H1 (cell line): ENCODE measurements around the gene TEX2. TPM values are rescaled to one million over a fixed set of nuclear protein-coding genes. Genes with fewer than 3 reads are reported as not detected.

Experiments used
- CTCF ChIA-PET: fragments of 300-600 bp; sonication (Branson Sonifier 250); formaldehyde crosslinking; loops from one replicate; lab custom pipeline; 2021; ENCODE audit not compliant: partially characterized antibody; lab: Charles Lee
- POLR2A ChIA-PET: fragments of 300-600 bp; sonication (Branson Sonifier 250); formaldehyde crosslinking; loops from one replicate; lab custom pipeline; 2021; ENCODE audit warnings: inconsistent platforms; ENCODE audit not compliant: partially characterized antibody; lab: Charles Lee
- DNase-seq, 2 experiments: peaks; one replicate each; pipeline versions ENCODE4 v3.0.0 to v3.0.0-alpha.2; 2010 to 2022; ENCODE audit warnings: low spot score in 2 of 2, low read depth in 1 of 2, mixed read lengths in 1 of 2
- FAIRE-seq: peaks from 2 replicates; lab custom pipeline; 2011; peaks lifted over from hg19 to GRCh38; lab: Jason Lieb, UNC
- H2AFZ ChIP-seq: 2 replicates; pipeline ENCODE4 v1.8.1; 2012; ENCODE audit warnings: low read length, inconsistent platforms
- H2AK5ac ChIP-seq: 2 replicates; pipeline ENCODE4 v1.6.1; 2013; ENCODE audit warnings: low read depth, low read length
- H2BK120ac ChIP-seq: replicated peaks from 2 replicates; pipeline ENCODE3; 2013; ENCODE audit warnings: low read depth, low read length, inconsistent platforms
- H2BK12ac ChIP-seq: 2 replicates; pipeline ENCODE4 v1.6.1; 2013; ENCODE audit warnings: low read depth, low read length
- H2BK15ac ChIP-seq: 2 replicates; pipeline ENCODE4 v1.6.1; 2013; ENCODE audit warnings: low read length
- H2BK20ac ChIP-seq: 2 replicates; pipeline ENCODE4 v1.6.1; 2013; ENCODE audit warnings: low read length
- H2BK5ac ChIP-seq: 2 replicates; pipeline ENCODE4 v1.6.1; 2013; ENCODE audit warnings: low read depth, low read length
- H3K14ac ChIP-seq: 2 replicates; pipeline ENCODE4 v1.6.1; 2013; ENCODE audit warnings: inconsistent platforms; ENCODE audit not compliant: insufficient read length
- H3K18ac ChIP-seq: 2 replicates; pipeline ENCODE4 v1.6.1; 2013; ENCODE audit warnings: low read length; ENCODE audit errors: extremely low read depth
- H3K23ac ChIP-seq: 2 replicates; pipeline ENCODE4 v1.6.1; 2013; ENCODE audit warnings: inconsistent platforms; ENCODE audit not compliant: insufficient read length
- H3K23me2 ChIP-seq: 2 replicates; pipeline ENCODE4 v1.6.1; 2013; ENCODE audit warnings: low read depth, low read length
- H3K27ac ChIP-seq: 2 replicates; pipeline ENCODE4 v1.6.1; 2011; ENCODE audit warnings: low read depth, low read length, inconsistent platforms
- H3K27me3 ChIP-seq, 4 experiments: replicated peaks in 1 of 4; 1 replicate in 1 of 4; 2 replicates in 3 of 4; pipeline versions ENCODE4 v1.6.1 to v1.8.1; 2011 to 2013; ENCODE audit warnings: low read length in 3 of 4, mild to moderate bottlenecking in 3 of 4, inconsistent platforms in 2 of 4, mixed read lengths in 2 of 4, moderate library complexity in 1 of 4; ENCODE audit not compliant: control insufficient read depth in 3 of 4, insufficient read depth in 3 of 4; ENCODE audit errors: extremely low read depth in 1 of 4
- H3K36me3 ChIP-seq, 4 experiments: 2 replicates each; pipeline versions ENCODE4 v1.6.1 to v1.8.1; 2011 to 2013; ENCODE audit warnings: mild to moderate bottlenecking in 4 of 4, low read length in 3 of 4, moderate library complexity in 2 of 4, control low read depth in 1 of 4, inconsistent platforms in 1 of 4; ENCODE audit not compliant: insufficient read depth in 4 of 4, control insufficient read depth in 2 of 4
- H3K4ac ChIP-seq: replicated peaks from 2 replicates; pipeline ENCODE3; 2013; ENCODE audit warnings: low read length, low read depth, mixed read lengths, inconsistent platforms; ENCODE audit not compliant: insufficient read length
- H3K4me1 ChIP-seq, 4 experiments: replicated peaks in 1 of 4; 1 replicate in 1 of 4; 2 replicates in 3 of 4; pipeline versions ENCODE4 v1.6.1 to v1.8.1; 2011 to 2013; ENCODE audit warnings: low read length in 3 of 4, inconsistent platforms in 2 of 4, mixed read lengths in 1 of 4; ENCODE audit not compliant: insufficient read depth in 4 of 4, control insufficient read depth in 3 of 4
- H3K4me2 ChIP-seq, 2 experiments: 2 replicates each; pipeline versions ENCODE4 v1.6.1 to v1.8.1; 2011 to 2013; ENCODE audit warnings: low read depth in 2 of 2, low read length in 2 of 2, control low read depth in 1 of 2, inconsistent platforms in 1 of 2, mild to moderate bottlenecking in 1 of 2; ENCODE audit not compliant: insufficient read depth in 1 of 2
- H3K4me3 ChIP-seq, 4 experiments: fragments of 200-600, 300-600 bp in 1 of 4; sonication (generic), shearing (Covaris generic), sonication (Bioruptor Twin) in 1 of 4; 2 replicates each; pipeline versions ENCODE4 v1.5.1 to v1.8.1; 2011 to 2016; ENCODE audit warnings: low read length in 4 of 4, low read depth in 3 of 4, control low read depth in 2 of 4, inconsistent platforms in 2 of 4, mild to moderate bottlenecking in 2 of 4, mixed read lengths in 1 of 4, moderate library complexity in 1 of 4; ENCODE audit not compliant: insufficient read depth in 2 of 4; ENCODE audit errors: extremely low read depth in 1 of 4
- H3K56ac ChIP-seq: replicated peaks from 2 replicates; pipeline ENCODE3; 2013; ENCODE audit warnings: low read depth, mild to moderate bottlenecking, mixed read lengths, low read length, inconsistent platforms; ENCODE audit not compliant: insufficient read length
- H3K79me1 ChIP-seq: 2 replicates; pipeline ENCODE4 v1.6.1; 2013; ENCODE audit warnings: low read depth, low read length, control low read depth
- H3K79me2 ChIP-seq, 2 experiments: 2 replicates each; pipeline versions ENCODE4 v1.6.1 to v1.8.1; 2012 to 2013; ENCODE audit warnings: low read length in 2 of 2, mild to moderate bottlenecking in 2 of 2, inconsistent platforms in 1 of 2; ENCODE audit not compliant: insufficient read depth in 2 of 2, control insufficient read depth in 1 of 2
- H3K9ac ChIP-seq, 4 experiments: replicated peaks in 1 of 4; 1 replicate in 1 of 4; 2 replicates in 3 of 4; pipeline versions ENCODE4 v1.6.1 to v1.8.1; 2011 to 2013; ENCODE audit warnings: low read depth in 3 of 4, low read length in 3 of 4, control low read depth in 2 of 4, mild to moderate bottlenecking in 2 of 4, moderate library complexity in 2 of 4, inconsistent platforms in 1 of 4; ENCODE audit errors: extremely low read depth in 1 of 4
- H3K9me3 ChIP-seq, 2 experiments: 2 replicates each; pipeline versions ENCODE4 v1.6.1 to v1.8.1; 2012 to 2013; ENCODE audit warnings: mild to moderate bottlenecking in 2 of 2, moderate library complexity in 2 of 2, control low read depth in 1 of 2, inconsistent platforms in 1 of 2, low read depth in 1 of 2, low read length in 1 of 2, mixed read lengths in 1 of 2; ENCODE audit not compliant: insufficient read depth in 2 of 2
- H4K20me1 ChIP-seq, 2 experiments: replicated peaks in 1 of 2; 2 replicates each; pipeline versions ENCODE3 to v1.8.1; 2011 to 2013; ENCODE audit warnings: inconsistent platforms in 2 of 2, low read length in 2 of 2, mild to moderate bottlenecking in 1 of 2; ENCODE audit not compliant: insufficient read depth in 2 of 2, control insufficient read depth in 1 of 2
- H4K5ac ChIP-seq: 2 replicates; pipeline ENCODE4 v1.6.1; 2013; ENCODE audit warnings: low read length, low read depth, mixed read lengths, inconsistent platforms; ENCODE audit not compliant: insufficient read length
- H4K8ac ChIP-seq: 2 replicates; pipeline ENCODE4 v1.8.0; 2013; ENCODE audit warnings: mild to moderate bottlenecking, moderate library complexity, low read length, inconsistent platforms; ENCODE audit not compliant: insufficient read depth; ENCODE audit errors: extremely low read depth
- H4K91ac ChIP-seq: replicated peaks from 2 replicates; pipeline ENCODE3; 2013; ENCODE audit warnings: low read length, mixed read lengths, inconsistent platforms; ENCODE audit not compliant: insufficient read length
- RBBP5 ChIP-seq: IDR thresholded peaks from 2 replicates; pipeline ENCODE4 v1.7.1; 2012; ENCODE audit warnings: low read depth, mild to moderate bottlenecking, inconsistent platforms, low read length, moderate library complexity, borderline replicate concordance
- WGBS, 2 experiments: shearing (Covaris generic) in 1 of 2; methylation state at CpG; one replicate each; pipeline versions ENCODE4 v1.1.6 to v1.1.7; 2013 to 2015; ENCODE audit warnings: low lambda C conversion rate in 2 of 2, mixed read lengths in 2 of 2, inconsistent platforms in 1 of 2, low coverage in 1 of 2, missing lambda C conversion rate in 1 of 2; ENCODE audit not compliant: insufficient replicate concordance in 2 of 2, insufficient coverage in 1 of 2, insufficient read length in 1 of 2; ENCODE audit errors: extremely low coverage in 1 of 2, missing lambda C conversion rate in 1 of 2; 5-methylcytosine and 5-hydroxymethylcytosine counted together
- polyA plus RNA-seq, 7 experiments: library from polyadenylated mRNA; depleted of rRNA in 3 of 7; stranded (reverse) in 5 of 7; unstranded in 2 of 7; fragments of >200 nt in 5 of 7; fragments of 200-250 nt in 2 of 7; gene quantifications; 1 replicate in 5 of 7; 2 replicates in 1 of 7; 4 replicates in 1 of 7; pipeline versions ENCODE4 v1.2.1 to v1.2.3, GENCODE V29; 2011 to 2013; ENCODE audit warnings: missing spikeins in 2 of 7, mixed read lengths in 2 of 7
- total RNA-seq: library from RNA; stranded (reverse); fragmentation: NEBNext Ultra II Directional; extraction: Animal tissue kit (Norgen Biotek cat#: 25700); gene quantifications from 2 replicates; pipeline ENCODE4 v1.2.1, GENCODE V29; 2021

TEX2 gene
- total and polyA plus RNA-seq, 2 of the 8 experiments (the other 6 are each of a cell fraction or from before 2014, with no cell fraction given), result 6.1 to 15.6 TPM

- H3K79me1 ChIP-seq, result no peaks in the 10 kb centered on the region
- no peak overlapping the region for H4K91ac ChIP-seq
- WGBS, 2 experiments, result 87% methylated on average over 6 of the region's 6 CpGs; no CpG with 5 or more reads in 1 of the 2 experiments
- H3K4me1 ChIP-seq, result no peaks in the 10 kb centered on the region
- H3K36me3 ChIP-seq, result no peaks in the 10 kb centered on the region
- H3K9ac ChIP-seq, result no peak overlapping the region
- H4K5ac ChIP-seq, result no peak overlapping the region
- FAIRE-seq, result no peak
- CTCF ChIA-PET, result interaction anchor here (0.9 to 14.4 kb wide), 15 partner anchors 10 to 216 kb away, joined by 4 to 238 read pairs (median 11); partner anchors contain the start of gene GH1
- H2AK5ac ChIP-seq, result no peak overlapping the region
- H2BK20ac ChIP-seq, result no peak overlapping the region
- peaks cover 0 to 13% (median 10%) of the 10 kb centered on the region in 4 experiments; a peak in 6 of 7 replicates for H3K27me3 ChIP-seq
- H3K9me3 ChIP-seq, result no peaks in the 10 kb centered on the region
- no peak overlapping the region for H2BK5ac ChIP-seq
- H2BK12ac ChIP-seq, result no peak overlapping the region
- peaks cover 4% of the 10 kb centered on the region; the same call in 1 of the 2 replicates for H3K23me2 ChIP-seq
- TF ChIP-seq RBBP5, result no peak
- no peaks in the 10 kb centered on the region for H4K20me1 ChIP-seq
- no peaks in the 10 kb centered on the region for H3K79me2 ChIP-seq
- H4K8ac ChIP-seq, result no peak overlapping the region
- no peak overlapping the region for H2AFZ ChIP-seq
- no peak overlapping the region for H3K23ac ChIP-seq
- H3K14ac ChIP-seq, result no peak overlapping the region
- no peak overlapping the region for H2BK120ac ChIP-seq
- no peak overlapping the region for H3K18ac ChIP-seq
- no peak overlapping the region for H2BK15ac ChIP-seq
- no peak for DNase-seq
- H3K56ac ChIP-seq, result no peak overlapping the region
- no peak overlapping the region for H3K4me2 ChIP-seq
- no peak overlapping the region for H3K4ac ChIP-seq
- H3K4me3 ChIP-seq, result no peak overlapping the region
- POLR2A ChIA-PET, result interaction anchor here (0.6 to 10.5 kb wide), 3 partner anchors 12 to 195 kb away, joined by 3 to 164 read pairs (median 4); no protein-coding TSS in a partner anchor
- H3K27ac ChIP-seq, result no peak overlapping the region
Measured at GRCh38 chr17:64135000-64135399, 128.1 kb downstream of the TEX2 start.
